ENCODE data around the gene TMEM183A.

DNA sequence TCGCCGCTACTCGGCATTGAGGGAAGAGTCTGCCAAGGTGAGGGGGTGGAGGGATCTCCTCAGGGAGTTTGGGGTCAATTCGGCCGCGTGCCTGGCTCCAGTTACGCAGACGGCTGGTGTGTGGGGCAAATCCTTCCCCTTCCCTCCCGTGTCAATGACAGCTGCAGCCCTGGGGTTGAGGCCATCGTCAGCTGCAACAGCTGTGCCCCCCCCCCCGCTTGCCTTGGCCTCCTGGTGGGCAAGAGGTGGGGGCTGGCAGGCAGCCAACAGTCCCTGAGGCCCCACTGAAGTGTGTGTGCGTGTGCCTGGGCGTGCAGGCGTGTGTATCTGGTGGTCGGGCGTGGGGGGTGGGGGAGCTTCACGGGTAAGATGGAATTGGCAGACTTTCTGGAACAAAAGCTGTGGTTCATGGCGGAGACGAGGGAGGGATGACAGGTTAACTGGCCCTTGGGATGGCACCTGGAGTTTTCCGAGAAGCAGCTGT, 44.7 kb downstream of the TMEM183A start:
- TF ChIP-seq, protein P1, sequence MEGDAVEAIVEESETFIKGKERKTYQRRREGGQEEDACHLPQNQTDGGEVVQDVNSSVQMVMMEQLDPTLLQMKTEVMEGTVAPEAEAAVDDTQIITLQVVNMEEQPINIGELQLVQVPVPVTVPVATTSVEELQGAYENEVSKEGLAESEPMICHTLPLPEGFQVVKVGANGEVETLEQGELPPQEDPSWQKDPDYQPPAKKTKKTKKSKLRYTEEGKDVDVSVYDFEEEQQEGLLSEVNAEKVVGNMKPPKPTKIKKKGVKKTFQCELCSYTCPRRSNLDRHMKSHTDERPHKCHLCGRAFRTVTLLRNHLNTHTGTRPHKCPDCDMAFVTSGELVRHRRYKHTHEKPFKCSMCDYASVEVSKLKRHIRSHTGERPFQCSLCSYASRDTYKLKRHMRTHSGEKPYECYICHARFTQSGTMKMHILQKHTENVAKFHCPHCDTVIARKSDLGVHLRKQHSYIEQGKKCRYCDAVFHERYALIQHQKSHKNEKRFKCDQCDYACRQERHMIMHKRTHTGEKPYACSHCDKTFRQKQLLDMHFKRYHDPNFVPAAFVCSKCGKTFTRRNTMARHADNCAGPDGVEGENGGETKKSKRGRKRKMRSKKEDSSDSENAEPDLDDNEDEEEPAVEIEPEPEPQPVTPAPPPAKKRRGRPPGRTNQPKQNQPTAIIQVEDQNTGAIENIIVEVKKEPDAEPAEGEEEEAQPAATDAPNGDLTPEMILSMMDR (IDR thresholded peaks at IDR 0.05), result no peak
- TF ChIP-seq EZH2 (IDR thresholded peaks at IDR 0.05; ENCODE audit: borderline replicate concordance, insufficient read depth, low read depth, low read length, poor library complexity, severe bottlenecking), result no peak
